GM19240 (cell line): ENCODE data around the gene RNU7-1.

Source experiments
- DNase-seq: peaks from one replicate; pipeline ENCODE4 v3.0.0; 2011; ENCODE audit warnings: low spot score; ENCODE audit not compliant: insufficient read length

The RNU7-1 gene

GRCh38 chr12:6936636-6937480 is 6.8 kb upstream of the RNU7-1 start:
- DNase-seq, result no peak

GRCh38 chr12:6937481-6938352 is 5.9 kb upstream of the RNU7-1 start:
- DNase-seq, result peak; percentile 67

GRCh38 chr12:6938353-6939190 is 5.0 kb upstream of the RNU7-1 start:
- DNase-seq, result no peak

GRCh38 chr12:6939191-6939540 is 4.5 kb upstream of the RNU7-1 start:
- no peak for DNase-seq

- DNase-seq, result no peak
Observed at GRCh38 chr12:6941267-6941666, 2.3 kb upstream of the RNU7-1 start.

GRCh38 chr12:6941782-6942181 is 1.8 kb upstream of the RNU7-1 start:
- DNase-seq, result no peak

GRCh38 chr12:6942331-6942665 is 1.3 kb upstream of the RNU7-1 start:
- no peak for DNase-seq

- peak; percentile 88 for DNase-seq
Observed at GRCh38 chr12:6943389-6943721, 261 bp upstream of the RNU7-1 start.

GRCh38 chr12:6944381-6945186 is 968 bp downstream of the RNU7-1 start:
- DNase-seq, result peak; percentile 46

- no peak for DNase-seq
Observed at GRCh38 chr12:6945613-6946012, 2.0 kb downstream of the RNU7-1 start.

GRCh38 chr12:6946033-6946919 is 2.7 kb downstream of the RNU7-1 start:
- no peak for DNase-seq

GRCh38 chr12:6946920-6947374 is 3.3 kb downstream of the RNU7-1 start:
- no peak for DNase-seq

GRCh38 chr12:6947615-6948014 is 4.0 kb downstream of the RNU7-1 start:
- no peak for DNase-seq

GRCh38 chr12:6948873-6949594 is 5.4 kb downstream of the RNU7-1 start:
- DNase-seq, result no peak

- DNase-seq, result no peak
Observed at GRCh38 chr12:6950401-6950801, 6.8 kb downstream of the RNU7-1 start.

GRCh38 chr12:6950811-6951540 is 7.4 kb downstream of the RNU7-1 start, which contains the start of gene PTPN6:
Gene PTPN6 (plus strand): TSS chr12:6951356. CDS start chr12:6951513, 157 bp downstream.
- DNase-seq, result no peak

- no peak for DNase-seq
Observed at GRCh38 chr12:6951551-6952120, 8.0 kb downstream of the RNU7-1 start.
